ENCODE results near the gene CDC73.

The CDC73 gene

DNA sequence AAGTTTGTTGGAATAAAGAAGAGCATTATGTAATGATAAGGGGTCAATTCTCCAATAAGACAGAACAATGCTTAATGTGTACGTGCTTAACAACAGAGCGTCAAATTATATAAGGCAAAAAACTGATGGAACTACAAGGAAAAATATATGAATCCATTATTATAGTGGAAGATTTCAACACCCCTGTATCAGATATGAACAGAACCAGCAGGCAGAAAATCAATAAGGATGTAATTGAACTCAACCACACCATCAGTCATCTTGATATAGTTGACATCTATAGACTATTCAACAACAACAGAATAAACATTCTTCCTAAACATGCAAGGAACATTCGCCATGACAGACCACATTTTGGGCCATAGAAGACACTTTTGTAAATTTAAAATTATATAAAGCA, 3.6 kb upstream of the CDC73 start:
- no peak for DNase-seq (ENCODE audit: extremely low spot score)
- POLR2A ChIA-PET: interaction anchor here (1.0 kb wide), 1 partner anchor 13 kb away, joined by 3 read pairs; the partner anchor contains the start of gene GLRX2
- no peak for TF ChIP-seq PKNOX1 (IDR thresholded peaks at IDR 0.05)
- TF ChIP-seq ZNF384 (IDR thresholded peaks at IDR 0.05): no peak
- TF ChIP-seq SP1 (IDR thresholded peaks at IDR 0.05): no peak
- TF ChIP-seq LEF1 (IDR thresholded peaks at IDR 0.05; ENCODE audit: borderline replicate concordance): no peak
- TF ChIP-seq SUZ12 (IDR thresholded peaks at IDR 0.05): no peak
- no peak for TF ChIP-seq FOXK2 (IDR thresholded peaks at IDR 0.05)
- no peak for TF ChIP-seq TARDBP (IDR thresholded peaks at IDR 0.05)
- TF ChIP-seq BHLHE40 (IDR thresholded peaks at IDR 0.05; ENCODE audit: borderline replicate concordance): no peak
- no peak for TF ChIP-seq NFRKB (IDR thresholded peaks at IDR 0.05)
- TF ChIP-seq ARNT (IDR thresholded peaks at IDR 0.05): no peak
- TF ChIP-seq FOXA1 (IDR thresholded peaks at IDR 0.05): no peak
- TF ChIP-seq ELF4 (IDR thresholded peaks at IDR 0.05): no peak
- no peak for TF ChIP-seq HDGF (IDR thresholded peaks at IDR 0.05; ENCODE audit: borderline replicate concordance)
- TF ChIP-seq FOXM1 (IDR thresholded peaks at IDR 0.05; ENCODE audit: borderline replicate concordance): no peak
- no peak for TF ChIP-seq L3MBTL2 (conservative IDR thresholded peaks at IDR 0.05)
- TF ChIP-seq CTBP1 (IDR thresholded peaks at IDR 0.05; ENCODE audit: borderline replicate concordance): no peak
- CTCF ChIA-PET: no interaction called here

- CTCF ChIA-PET: no interaction called here
- DNase-seq (ENCODE audit: extremely low spot score): no peak
- no peak for TF ChIP-seq ELF4 (IDR thresholded peaks at IDR 0.05)
- TF ChIP-seq LEF1 (IDR thresholded peaks at IDR 0.05; ENCODE audit: borderline replicate concordance): no peak
- no peak for TF ChIP-seq SUZ12 (IDR thresholded peaks at IDR 0.05)
- no peak for TF ChIP-seq FOXA1 (IDR thresholded peaks at IDR 0.05)
- TF ChIP-seq ZNF384 (IDR thresholded peaks at IDR 0.05): no peak
- TF ChIP-seq TARDBP (IDR thresholded peaks at IDR 0.05): no peak
- no peak for TF ChIP-seq NFRKB (IDR thresholded peaks at IDR 0.05)
- TF ChIP-seq SP1 (IDR thresholded peaks at IDR 0.05): no peak
- no peak for TF ChIP-seq BHLHE40 (IDR thresholded peaks at IDR 0.05; ENCODE audit: borderline replicate concordance)
- TF ChIP-seq ARNT (IDR thresholded peaks at IDR 0.05): no peak
- TF ChIP-seq FOXM1 (IDR thresholded peaks at IDR 0.05; ENCODE audit: borderline replicate concordance): no peak
- TF ChIP-seq L3MBTL2 (conservative IDR thresholded peaks at IDR 0.05): no peak
- TF ChIP-seq PKNOX1 (IDR thresholded peaks at IDR 0.05): no peak
- POLR2A ChIA-PET: interaction anchor here (0.9 to 4.9 kb wide), 3 partner anchors 7 to 14 kb away, joined by 3 to 21 read pairs (median 4); partner anchors contain the start of gene GLRX2
These were observed 2.8 kb upstream of the CDC73 start for GRCh38 chr1:193118803-193119730.

GRCh38 chr1:193120604-193121166, 1.1 kb upstream of the CDC73 start:
- CTCF ChIA-PET: no interaction called here
- DNase-seq (ENCODE audit: extremely low spot score): no peak
- POLR2A ChIA-PET: interaction anchor here (1.5 to 4.9 kb wide), 3 partner anchors 16 to 62 kb away, joined by 3 to 21 read pairs (median 12); partner anchors contain the start of genes GLRX2, RO60 and UCHL5
- TF ChIP-seq FOXM1 (IDR thresholded peaks at IDR 0.05; ENCODE audit: borderline replicate concordance): no peak
- TF ChIP-seq ZNF384 (IDR thresholded peaks at IDR 0.05): no peak
- no peak for TF ChIP-seq ARNT (IDR thresholded peaks at IDR 0.05)
- no peak for TF ChIP-seq FOXK2 (IDR thresholded peaks at IDR 0.05)
- TF ChIP-seq LEF1 (IDR thresholded peaks at IDR 0.05; ENCODE audit: borderline replicate concordance): no peak
- TF ChIP-seq TARDBP (IDR thresholded peaks at IDR 0.05): no peak
- no peak for TF ChIP-seq HDGF (IDR thresholded peaks at IDR 0.05; ENCODE audit: borderline replicate concordance)
- no peak for TF ChIP-seq FOXA1 (IDR thresholded peaks at IDR 0.05)
- no peak for TF ChIP-seq SP1 (IDR thresholded peaks at IDR 0.05)
- TF ChIP-seq BHLHE40 (IDR thresholded peaks at IDR 0.05; ENCODE audit: borderline replicate concordance): no peak
- no peak for TF ChIP-seq NFRKB (IDR thresholded peaks at IDR 0.05)

DNA sequence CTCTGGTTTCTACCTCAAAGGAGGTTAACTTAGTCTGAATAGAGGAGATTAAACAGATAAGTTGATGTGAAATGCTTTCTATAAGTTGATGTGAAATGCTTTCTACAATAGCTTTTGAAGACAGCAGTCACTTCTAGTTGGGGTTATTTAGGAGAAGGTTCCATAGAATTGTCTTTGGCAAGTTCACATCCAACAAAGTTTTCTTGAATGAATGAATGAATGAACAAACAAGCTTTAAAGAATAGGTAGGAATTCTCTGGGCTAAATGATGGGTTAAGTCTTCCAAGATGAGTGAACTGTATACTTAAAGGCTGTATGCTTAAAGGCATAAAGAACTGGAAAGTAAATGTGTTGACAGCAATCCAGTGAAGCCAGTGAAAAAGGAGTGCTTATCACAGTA, 1.9 kb downstream of the CDC73 start:
- DNase-seq (ENCODE audit: extremely low spot score): no peak
- TF ChIP-seq L3MBTL2 (conservative IDR thresholded peaks at IDR 0.05) (no peak), FOXK2 (IDR thresholded peaks at IDR 0.05) (no peak), LEF1 (IDR thresholded peaks at IDR 0.05; ENCODE audit: borderline replicate concordance) (no peak)
- POLR2A ChIA-PET: interaction anchor here (4.9 kb wide), 1 partner anchor 19 kb away, joined by 21 read pairs; the partner anchor contains the start of gene GLRX2
- CTCF ChIA-PET: interaction anchor here (0.7 kb wide), 1 partner anchor 316 kb away, joined by 3 read pairs; no protein-coding TSS in a partner anchor

DNA sequence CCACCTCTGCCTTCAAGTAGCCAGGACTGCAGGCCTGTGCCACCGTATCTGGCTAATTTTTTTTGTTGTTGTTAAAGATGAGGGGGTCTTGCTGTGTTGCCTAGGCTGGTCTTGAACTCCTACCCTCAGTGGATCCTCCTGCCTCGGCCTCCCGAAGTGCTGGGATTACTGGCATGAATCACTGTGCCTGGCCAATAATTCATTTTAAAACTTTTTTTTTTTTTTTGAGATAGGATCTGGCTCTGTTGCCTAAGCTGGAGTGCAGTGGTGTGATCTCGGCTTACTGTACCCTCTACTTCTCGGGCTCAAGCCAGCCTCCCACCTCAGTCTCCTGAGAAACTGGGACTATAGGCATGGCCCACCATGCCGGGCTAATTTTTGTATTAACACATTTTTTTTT, 3.5 kb downstream of the CDC73 start:
- DNase-seq (ENCODE audit: extremely low spot score): no peak
- no peak for TF ChIP-seq ARNT (IDR thresholded peaks at IDR 0.05)
- TF ChIP-seq CTBP1 (IDR thresholded peaks at IDR 0.05; ENCODE audit: borderline replicate concordance): no peak
- no peak for TF ChIP-seq NFRKB (IDR thresholded peaks at IDR 0.05)
- no peak for TF ChIP-seq BHLHE40 (IDR thresholded peaks at IDR 0.05; ENCODE audit: borderline replicate concordance)
- no peak for TF ChIP-seq SP1 (IDR thresholded peaks at IDR 0.05)
- no peak for TF ChIP-seq L3MBTL2 (conservative IDR thresholded peaks at IDR 0.05)
- no peak for TF ChIP-seq FOXA1 (IDR thresholded peaks at IDR 0.05)
- TF ChIP-seq FOXK2 (IDR thresholded peaks at IDR 0.05): no peak
- no peak for TF ChIP-seq ZNF384 (IDR thresholded peaks at IDR 0.05)
- no peak for TF ChIP-seq TARDBP (IDR thresholded peaks at IDR 0.05)
- TF ChIP-seq SUZ12 (IDR thresholded peaks at IDR 0.05): no peak
- TF ChIP-seq PKNOX1 (IDR thresholded peaks at IDR 0.05): no peak
- no peak for TF ChIP-seq HDGF (IDR thresholded peaks at IDR 0.05; ENCODE audit: borderline replicate concordance)
- POLR2A ChIA-PET: no interaction called here
- CTCF ChIA-PET: no interaction called here

All from HEK293T (cell line).